ENCODE data around the gene PYCR2.

DNA sequence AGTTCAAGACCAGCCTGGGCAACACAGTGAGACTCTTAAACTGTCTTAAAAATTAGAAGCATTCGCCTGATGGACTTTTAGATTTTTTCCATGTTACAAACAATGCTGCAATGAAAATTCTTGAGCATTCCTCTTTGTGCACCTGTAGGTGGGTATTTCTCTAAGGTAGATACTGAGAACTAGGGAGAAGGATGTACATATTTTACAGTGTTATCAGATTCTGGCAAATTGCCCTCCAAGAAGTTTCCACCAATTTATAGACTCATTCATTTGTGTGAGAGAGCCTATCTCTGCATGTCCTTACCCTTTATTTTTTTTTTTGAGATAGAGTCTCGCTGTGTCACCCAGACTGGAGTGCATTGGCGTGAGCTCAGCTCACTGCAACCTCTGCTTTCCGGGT is 29.3 kb upstream of the PYCR2 start:
- TF ChIP-seq POLR2AphosphoS5 (IDR thresholded peaks at IDR 0.05; ENCODE audit: low read depth, low read length) (no peak), POLR2A (IDR thresholded peaks at IDR 0.05; ENCODE audit: low read depth, low read length) (no peak), POU2F2 (IDR thresholded peaks at IDR 0.05; ENCODE audit: low read depth, low read length) (no peak)
